H1 (cell line): Measurements from ENCODE around the gene RND3. TPM values are rescaled to one million over a fixed set of nuclear protein-coding genes. Genes with fewer than 3 reads are reported as not detected.

Source experiments
- ATF3 ChIP-seq: IDR thresholded peaks from 2 replicates; pipeline ENCODE4 v1.6.1; 2011; ENCODE audit warnings: low read depth, mild to moderate bottlenecking, low read length; ENCODE audit not compliant: insufficient read depth
- CHD1 ChIP-seq: IDR thresholded peaks from 2 replicates; pipeline ENCODE4 v1.6.1; 2012; ENCODE audit warnings: low read depth, low read length, improper control_type of control experiment
- CHD7 ChIP-seq: fragments of 300-600 bp; sonication (generic); IDR thresholded peaks from 2 replicates; pipeline ENCODE4 v1.7.1; 2012; ENCODE audit warnings: low read length, moderate library complexity, mild to moderate bottlenecking, inconsistent platforms; ENCODE audit not compliant: insufficient replicate concordance
- PHF8 ChIP-seq: fragments of 200-600 bp; sonication (generic); conservative IDR thresholded peaks from 2 replicates; pipeline ENCODE4 v1.7.1; 2012; ENCODE audit warnings: low read depth, mild to moderate bottlenecking, inconsistent platforms, low read length, moderate library complexity
- RNF2 ChIP-seq: fragments of 200-900, 300-1000 bp; sonication (generic); IDR thresholded peaks from 2 replicates; pipeline ENCODE4 v1.7.1; 2016; ENCODE audit warnings: borderline replicate concordance, low read depth, mild to moderate bottlenecking, antibody characterized with exemption, low read length; ENCODE audit not compliant: poor library complexity, severe bottlenecking; ENCODE audit errors: missing control alignments
- TAF1 ChIP-seq: IDR thresholded peaks from 2 replicates; pipeline ENCODE4 v1.6.1; 2011; ENCODE audit warnings: mild to moderate bottlenecking, low read depth, low read length
- TBP ChIP-seq: IDR thresholded peaks from 2 replicates; pipeline ENCODE4 v1.6.1; 2011; ENCODE audit warnings: low read depth, low read length, improper control_type of control experiment
- TEAD4 ChIP-seq: IDR thresholded peaks from 2 replicates; pipeline ENCODE4 v1.6.1; 2012; ENCODE audit warnings: low read depth, low read length, inconsistent platforms, mixed read lengths
- polyA plus RNA-seq, 7 experiments: library from polyadenylated mRNA; depleted of rRNA in 3 of 7; stranded (reverse) in 5 of 7; unstranded in 2 of 7; fragments of >200 nt in 5 of 7; fragments of 200-250 nt in 2 of 7; gene quantifications; 1 replicate in 5 of 7; 2 replicates in 1 of 7; 4 replicates in 1 of 7; pipeline versions ENCODE4 v1.2.1 to v1.2.3, GENCODE V29; 2011 to 2013; ENCODE audit warnings: missing spikeins in 2 of 7, mixed read lengths in 2 of 7
- total RNA-seq: library from RNA; stranded (reverse); fragmentation: NEBNext Ultra II Directional; extraction: Animal tissue kit (Norgen Biotek cat#: 25700); gene quantifications from 2 replicates; pipeline ENCODE4 v1.2.1, GENCODE V29; 2021

The RND3 gene
- total and polyA plus RNA-seq, 2 of the 8 experiments (the other 6 are each of a cell fraction or from before 2014, with no cell fraction given) = 12.2 to 25.6 TPM

GRCh38 chr2:150486539-150487484, 655 bp downstream of the RND3 start (continued):
- TF ChIP-seq CHD7 = no peak
- TF ChIP-seq TAF1 = 0 out of 2 replicates have a peak, but pooled peaks have one; percentile 33
- TF ChIP-seq TEAD4 = no peak
- no peak for TF ChIP-seq ATF3
- TF ChIP-seq CHD1 = peak; percentile 33; the same call in 1 of the 2 replicates
- no peak for TF ChIP-seq RNF2
- TF ChIP-seq TBP = no peak
- no peak for TF ChIP-seq PHF8
